AG04450 (cell line): ENCODE measurements around the gene SOS1. TPM values are rescaled to one million over a fixed set of nuclear protein-coding genes. Genes with fewer than 3 reads are reported as not detected.
"Not testable (repeated sequence)": the region's sequence is repeated elsewhere in the genome, so short reads cannot be mapped to it uniquely, and the experiment has no call there.

Experiments
- CTCF ChIA-PET: fragments of 300-600, 350-600 bp; formaldehyde crosslinking; extraction: SDS; loops from one replicate; lab custom pipeline; 2022; ENCODE audit warnings: antibody characterized with exemption, inconsistent platforms; lab: Charles Lee
- POLR2A ChIA-PET: fragments of 350-600 bp; formaldehyde crosslinking; extraction: SDS; loops from one replicate; lab custom pipeline; 2021; ENCODE audit warnings: antibody characterized with exemption, inconsistent platforms; lab: Yijun Ruan, JAX
- DNase-seq: peaks from one replicate; pipeline ENCODE4 v3.0.0-alpha.2; 2011; ENCODE audit warnings: low read depth, low spot score
- H3K27ac ChIP-seq: one replicate; pipeline ENCODE4 v1.5.1; 2012; ENCODE audit warnings: low read depth, low read length, control low read depth
- H3K27me3 ChIP-seq: one replicate; pipeline ENCODE4 v1.6.0; 2012; ENCODE audit warnings: low read length; ENCODE audit not compliant: control insufficient read depth, insufficient read depth
- H3K4me3 ChIP-seq: 2 replicates; pipeline ENCODE4 v1.5.1; 2011; ENCODE audit warnings: mild to moderate bottlenecking, low read depth, low read length, control low read depth
- H3K9me3 ChIP-seq: 2 replicates; pipeline ENCODE4 v1.5.1; 2012; ENCODE audit warnings: low read length; ENCODE audit not compliant: control insufficient read depth, insufficient read depth
- polyA plus RNA-seq: library from polyadenylated mRNA; depleted of rRNA; stranded (reverse); fragments of >200 nt; gene quantifications from 2 replicates; pipeline ENCODE4 v1.2.3, GENCODE V29; 2011
- TF ChIP-seq, protein P1 (sequence below): IDR thresholded peaks from 2 replicates; pipeline ENCODE4 v1.5.1; 2011; ENCODE audit warnings: low read depth, low read length, control low read depth, inconsistent platforms

Gene SOS1
- polyA plus RNA-seq, 1 experiment: 42.2 TPM

DNA sequence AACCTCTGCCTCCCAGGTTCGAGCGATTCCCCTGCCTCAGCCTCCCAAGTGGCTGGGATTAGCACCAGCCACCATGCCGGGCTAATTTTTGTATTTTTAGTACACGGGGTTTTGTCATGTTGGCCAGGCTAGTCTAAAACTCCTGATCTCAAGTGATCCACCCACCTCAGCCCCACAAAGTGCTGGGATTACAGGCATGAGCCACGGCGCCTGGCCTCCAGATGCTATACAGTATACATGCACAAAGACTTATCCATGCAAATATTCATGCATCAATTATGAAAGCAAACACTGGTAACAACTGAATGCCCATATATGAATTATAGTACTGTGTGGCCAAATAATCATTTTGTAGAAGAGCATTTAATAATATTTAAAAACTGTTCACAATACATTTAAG is 36.0 kb upstream of the SOS1 start:
- ChIA-PET POLR2A (no interaction called here), CTCF (no interaction called here)
- H3K4me3 ChIP-seq: no peak overlapping the region
- H3K27me3 ChIP-seq: no peaks in the 10 kb centered on the region
- TF ChIP-seq, protein P1, sequence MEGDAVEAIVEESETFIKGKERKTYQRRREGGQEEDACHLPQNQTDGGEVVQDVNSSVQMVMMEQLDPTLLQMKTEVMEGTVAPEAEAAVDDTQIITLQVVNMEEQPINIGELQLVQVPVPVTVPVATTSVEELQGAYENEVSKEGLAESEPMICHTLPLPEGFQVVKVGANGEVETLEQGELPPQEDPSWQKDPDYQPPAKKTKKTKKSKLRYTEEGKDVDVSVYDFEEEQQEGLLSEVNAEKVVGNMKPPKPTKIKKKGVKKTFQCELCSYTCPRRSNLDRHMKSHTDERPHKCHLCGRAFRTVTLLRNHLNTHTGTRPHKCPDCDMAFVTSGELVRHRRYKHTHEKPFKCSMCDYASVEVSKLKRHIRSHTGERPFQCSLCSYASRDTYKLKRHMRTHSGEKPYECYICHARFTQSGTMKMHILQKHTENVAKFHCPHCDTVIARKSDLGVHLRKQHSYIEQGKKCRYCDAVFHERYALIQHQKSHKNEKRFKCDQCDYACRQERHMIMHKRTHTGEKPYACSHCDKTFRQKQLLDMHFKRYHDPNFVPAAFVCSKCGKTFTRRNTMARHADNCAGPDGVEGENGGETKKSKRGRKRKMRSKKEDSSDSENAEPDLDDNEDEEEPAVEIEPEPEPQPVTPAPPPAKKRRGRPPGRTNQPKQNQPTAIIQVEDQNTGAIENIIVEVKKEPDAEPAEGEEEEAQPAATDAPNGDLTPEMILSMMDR: no peak
- H3K9me3 ChIP-seq: no peaks in the 10 kb centered on the region
- no peak for DNase-seq
- no peak overlapping the region for H3K27ac ChIP-seq

DNA sequence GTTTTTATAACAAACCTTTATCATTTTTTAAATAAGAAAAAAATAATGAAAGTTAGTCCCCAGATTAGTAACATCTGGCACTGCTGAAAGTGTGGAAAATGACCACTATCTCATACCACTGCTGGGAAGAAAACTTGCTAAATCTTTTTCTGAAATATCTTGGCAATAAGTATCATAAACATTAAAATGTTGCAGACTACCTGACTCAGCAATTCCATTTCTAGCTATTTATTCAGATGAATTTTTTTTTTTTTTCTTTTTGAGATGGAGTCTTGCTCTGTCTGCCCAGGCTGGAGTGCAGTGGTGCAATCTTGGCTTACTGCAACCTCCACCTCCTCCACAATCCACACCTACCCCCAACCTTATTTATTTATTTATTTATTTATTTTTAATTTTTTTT is 35.3 kb upstream of the SOS1 start:
- CTCF ChIA-PET: interaction anchor here (0.6 to 1.6 kb wide), 2 partner anchors 32 to 149 kb away, joined by 3 to 4 read pairs; no protein-coding TSS in a partner anchor
- no peaks in the 10 kb centered on the region for H3K9me3 ChIP-seq
- no peak for DNase-seq
- H3K27me3 ChIP-seq: no peaks in the 10 kb centered on the region
- TF ChIP-seq, protein P1: no peak
- H3K27ac ChIP-seq: no peak overlapping the region
- H3K4me3 ChIP-seq: no peak overlapping the region
- POLR2A ChIA-PET: no interaction called here

DNA sequence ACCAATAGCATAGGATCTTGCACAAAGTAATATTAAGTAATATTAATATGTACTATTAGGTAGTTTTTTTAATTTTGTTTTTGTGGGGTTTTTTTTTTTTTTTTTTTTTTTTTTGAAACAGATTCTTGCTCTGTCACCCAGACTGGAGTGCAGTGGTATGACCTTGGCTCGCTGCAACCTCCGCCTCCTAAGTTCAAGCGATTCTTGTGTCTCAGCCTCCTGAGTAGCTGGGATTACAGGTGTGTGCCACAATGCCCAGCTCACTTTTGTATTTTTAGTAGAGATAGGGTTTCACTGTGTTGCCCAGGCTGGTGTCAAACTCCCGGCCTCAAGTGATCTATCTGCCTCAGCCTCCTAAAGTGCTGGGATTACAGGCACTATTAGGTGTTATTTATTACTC is 34.7 kb upstream of the SOS1 start:
- H3K27ac ChIP-seq, H3K4me3 ChIP-seq, DNase-seq, H3K27me3 ChIP-seq, POLR2A ChIA-PET, H3K9me3 ChIP-seq: not testable (repeated sequence)
- CTCF ChIA-PET: interaction anchor here (0.6 to 1.6 kb wide), 2 partner anchors 31 to 149 kb away, joined by 3 to 4 read pairs; no protein-coding TSS in a partner anchor

DNA sequence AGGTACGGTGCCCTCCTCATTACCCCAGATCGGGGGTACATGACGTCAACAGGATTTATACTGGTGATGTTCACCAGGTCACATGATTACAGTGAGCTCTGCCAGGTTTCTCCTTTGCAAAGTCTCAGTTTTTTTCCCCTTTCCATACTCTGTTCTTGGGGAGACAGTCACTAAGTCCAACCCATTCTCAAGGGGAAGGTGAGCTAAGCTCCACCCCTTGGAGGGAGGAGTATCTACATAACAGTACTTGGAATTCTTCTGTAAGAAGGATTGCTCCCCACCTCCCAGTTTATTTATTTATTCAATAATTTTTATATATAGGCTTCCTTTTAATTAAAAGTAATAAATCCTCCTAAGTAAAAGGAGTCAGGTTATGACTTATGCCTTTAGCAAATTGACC is 34.1 kb upstream of the SOS1 start:
- Histone ChIP-seq H3K27ac (no peak overlapping the region), H3K9me3 (no peaks in the 10 kb centered on the region), H3K4me3 (no peak overlapping the region), H3K27me3 (no peaks in the 10 kb centered on the region)
- CTCF ChIA-PET: interaction anchor here (1.6 kb wide), 1 partner anchor 31 kb away, joined by 4 read pairs; no protein-coding TSS in a partner anchor
- TF ChIP-seq, protein P1: no peak
- DNase-seq: no peak
- POLR2A ChIA-PET: no interaction called here

DNA sequence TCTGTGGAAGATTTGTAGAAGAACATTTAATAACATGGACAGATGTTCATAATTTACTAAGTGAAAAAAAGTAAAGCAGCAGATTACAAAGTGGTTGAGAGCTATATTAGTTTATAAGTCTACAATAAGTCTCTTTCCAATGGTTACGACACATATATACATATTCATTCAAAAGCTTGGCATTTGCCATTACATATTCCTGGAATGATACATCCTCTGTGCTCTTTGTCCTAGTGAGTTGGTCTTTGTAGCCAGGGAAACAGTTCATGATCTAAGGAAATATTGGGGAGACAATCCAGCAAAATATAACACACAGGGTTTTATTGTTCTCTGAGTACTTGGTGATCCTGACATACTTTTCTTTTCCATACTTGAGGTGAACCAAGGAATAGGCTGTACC is 32.5 kb upstream of the SOS1 start:
- CTCF ChIA-PET: no interaction called here
- POLR2A ChIA-PET: no interaction called here
- Histone ChIP-seq H3K4me3 (no peak overlapping the region), H3K27ac (no peak overlapping the region), H3K27me3 (no peaks in the 10 kb centered on the region), H3K9me3 (no peaks in the 10 kb centered on the region)
- no peak for DNase-seq
- TF ChIP-seq, protein P1: no peak
